ENCODE data around the gene PTGER2.

DNA sequence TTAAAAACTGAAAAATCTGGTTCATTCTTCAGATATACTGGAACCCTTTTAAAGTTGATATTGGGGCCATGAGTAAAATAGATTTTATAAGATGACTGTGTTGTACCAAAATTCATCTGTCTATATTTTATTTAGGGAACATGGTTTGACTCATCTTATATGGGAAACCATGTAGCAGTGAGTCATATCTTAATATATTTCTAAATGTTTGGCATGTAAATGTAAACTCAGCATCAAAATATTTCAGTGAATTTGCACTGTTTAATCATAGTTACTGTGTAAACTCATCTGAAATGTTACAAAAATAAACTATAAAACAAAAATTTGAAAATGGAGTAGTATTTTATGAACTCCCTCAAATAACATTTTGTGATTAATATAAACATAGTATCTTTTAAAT is 14.2 kb downstream of the PTGER2 start:
- TF ChIP-seq, protein P1, sequence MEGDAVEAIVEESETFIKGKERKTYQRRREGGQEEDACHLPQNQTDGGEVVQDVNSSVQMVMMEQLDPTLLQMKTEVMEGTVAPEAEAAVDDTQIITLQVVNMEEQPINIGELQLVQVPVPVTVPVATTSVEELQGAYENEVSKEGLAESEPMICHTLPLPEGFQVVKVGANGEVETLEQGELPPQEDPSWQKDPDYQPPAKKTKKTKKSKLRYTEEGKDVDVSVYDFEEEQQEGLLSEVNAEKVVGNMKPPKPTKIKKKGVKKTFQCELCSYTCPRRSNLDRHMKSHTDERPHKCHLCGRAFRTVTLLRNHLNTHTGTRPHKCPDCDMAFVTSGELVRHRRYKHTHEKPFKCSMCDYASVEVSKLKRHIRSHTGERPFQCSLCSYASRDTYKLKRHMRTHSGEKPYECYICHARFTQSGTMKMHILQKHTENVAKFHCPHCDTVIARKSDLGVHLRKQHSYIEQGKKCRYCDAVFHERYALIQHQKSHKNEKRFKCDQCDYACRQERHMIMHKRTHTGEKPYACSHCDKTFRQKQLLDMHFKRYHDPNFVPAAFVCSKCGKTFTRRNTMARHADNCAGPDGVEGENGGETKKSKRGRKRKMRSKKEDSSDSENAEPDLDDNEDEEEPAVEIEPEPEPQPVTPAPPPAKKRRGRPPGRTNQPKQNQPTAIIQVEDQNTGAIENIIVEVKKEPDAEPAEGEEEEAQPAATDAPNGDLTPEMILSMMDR (IDR thresholded peaks at IDR 0.05) = no peak
- TF ChIP-seq ZFX (IDR thresholded peaks at IDR 0.05; ENCODE audit: borderline replicate concordance) = no peak
